GM21381 (cell line): Measurements from ENCODE around the gene PHB1.
A peak's percentile ranks its signal among the peaks of the same experiment; 100 is the strongest.
"Not testable (repeated sequence)": the region's sequence is repeated elsewhere in the genome, so short reads cannot be mapped to it uniquely, and the experiment has no call there.

ENCODE experiments used
- ATAC-seq: cut with Tn5 transposase; IDR thresholded peaks from one replicate; pipeline ENCODE4 v1.9.1; 2021; ENCODE audit warnings: mild to moderate bottlenecking, moderate library complexity; ENCODE audit not compliant: unreplicated experiment

Gene PHB1

GRCh38 chr17:49381793-49382192 is 32.9 kb downstream of the PHB1 start:
- ATAC-seq = no peak

- ATAC-seq = no peak
Measured at GRCh38 chr17:49381033-49381432, 33.6 kb downstream of the PHB1 start.

GRCh38 chr17:49379926-49380325 is 34.8 kb downstream of the PHB1 start:
- no peak for ATAC-seq

GRCh38 chr17:49378311-49378710 is 36.4 kb downstream of the PHB1 start:
- no peak for ATAC-seq

GRCh38 chr17:49375544-49375943 is 39.1 kb downstream of the PHB1 start:
- no peak for ATAC-seq

- no peak for ATAC-seq
Measured at GRCh38 chr17:49373115-49373514, 41.6 kb downstream of the PHB1 start.

GRCh38 chr17:49372425-49372824 is 42.3 kb downstream of the PHB1 start:
- ATAC-seq = no peak

- no peak for ATAC-seq
Measured at GRCh38 chr17:49370971-49371834, 43.5 kb downstream of the PHB1 start.

GRCh38 chr17:49369760-49370159 is 44.9 kb downstream of the PHB1 start:
- ATAC-seq = no peak

- no peak for ATAC-seq
Measured at GRCh38 chr17:49369089-49369488, 45.6 kb downstream of the PHB1 start.

GRCh38 chr17:49365667-49366066 is 49.0 kb downstream of the PHB1 start:
- no peak for ATAC-seq

- not testable (repeated sequence) for ATAC-seq
Measured at GRCh38 chr17:49365126-49365525, 49.6 kb downstream of the PHB1 start.

GRCh38 chr17:49364119-49364518 is 50.6 kb downstream of the PHB1 start:
- ATAC-seq = no peak

GRCh38 chr17:49363251-49363650 is 51.4 kb downstream of the PHB1 start:
- no peak for ATAC-seq

- no peak for ATAC-seq
Measured at GRCh38 chr17:49362723-49363117, 52.0 kb downstream of the PHB1 start.

GRCh38 chr17:49361902-49362722 is 52.6 kb downstream of the PHB1 start, which contains the start of gene ZNF652:
TSS of gene ZNF652 (minus strand) at chr17:49362250. CDS start at chr17:49317725, 44,525 bp downstream.
- peak; percentile 64 for ATAC-seq

- peak; percentile 16 for ATAC-seq
Measured at GRCh38 chr17:49361129-49361901, 53.4 kb downstream of the PHB1 start.

GRCh38 chr17:49360796-49361128 is 53.9 kb downstream of the PHB1 start:
- peak; percentile 13 for ATAC-seq

GRCh38 chr17:49359990-49360795 is 54.5 kb downstream of the PHB1 start:
- ATAC-seq = no peak

GRCh38 chr17:49358641-49359247 is 55.9 kb downstream of the PHB1 start:
- no peak for ATAC-seq
